ENCODE measurements around the gene LRRC15. TPM values are rescaled to one million over a fixed set of nuclear protein-coding genes. Genes with fewer than 3 reads are reported as not detected.
A peak's percentile ranks its signal among the peaks of the same experiment; 100 is the strongest.

The LRRC15 gene
- total and polyA plus RNA-seq, 5 donors = 0.03 to 0.07 (median 0.06) TPM; not detected in 1

DNA sequence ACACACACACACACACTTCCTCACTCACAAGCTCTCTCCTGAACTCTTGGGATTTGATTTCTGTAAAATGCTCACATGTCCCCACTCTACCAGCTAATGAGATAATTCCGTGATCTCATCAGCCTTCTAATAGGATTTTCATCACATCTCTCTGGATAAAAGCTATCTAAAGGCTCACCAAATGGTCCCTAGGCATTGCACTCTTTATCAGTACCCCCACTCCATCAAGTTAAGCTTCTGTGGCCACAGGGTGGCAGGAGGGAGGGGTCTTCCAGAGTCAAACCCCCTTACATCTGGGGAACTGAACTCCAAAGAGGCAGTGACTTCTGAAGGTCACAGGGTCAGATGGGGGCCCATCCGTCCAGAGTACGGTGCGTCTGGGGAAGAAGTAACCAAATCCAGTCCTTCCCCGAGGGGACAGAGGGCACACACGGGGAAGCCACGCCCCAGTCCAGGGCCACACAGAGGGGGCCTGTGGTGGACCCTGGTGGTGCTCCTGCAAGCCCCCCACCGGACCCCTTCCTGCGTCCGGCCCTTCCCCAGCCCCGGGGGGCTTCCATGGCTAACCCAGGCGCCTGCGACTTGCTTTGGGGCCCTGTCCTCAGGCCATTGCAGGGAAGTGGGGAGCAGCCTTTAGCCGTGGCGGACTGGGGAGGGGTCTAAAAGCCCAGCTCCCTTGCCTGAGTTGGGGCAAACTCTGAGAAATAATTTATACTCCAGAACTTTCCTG, 44.0 kb downstream of the LRRC15 start:
- no peak overlapping the region for H3K4me3 ChIP-seq (ENCODE audit: low read length)
- no peak for DNase-seq
- H3K27ac ChIP-seq (ENCODE audit: low read length) = no peak overlapping the region
- no peaks in the 10 kb centered on the region for H3K9me3 ChIP-seq (ENCODE audit: control insufficient read depth, low read length)
- 72% methylated on average over 15 of the region's 15 CpGs for WGBS
- no peaks in the 10 kb centered on the region for H3K27me3 ChIP-seq (ENCODE audit: control insufficient read depth, insufficient read depth)
- peaks cover 13% of the 10 kb centered on the region for H3K4me1 ChIP-seq (ENCODE audit: control insufficient read depth, insufficient read depth, low read length)
- no peak for ATAC-seq
- intact Hi-C loops (cut with DNase I) = no loop called here

DNA sequence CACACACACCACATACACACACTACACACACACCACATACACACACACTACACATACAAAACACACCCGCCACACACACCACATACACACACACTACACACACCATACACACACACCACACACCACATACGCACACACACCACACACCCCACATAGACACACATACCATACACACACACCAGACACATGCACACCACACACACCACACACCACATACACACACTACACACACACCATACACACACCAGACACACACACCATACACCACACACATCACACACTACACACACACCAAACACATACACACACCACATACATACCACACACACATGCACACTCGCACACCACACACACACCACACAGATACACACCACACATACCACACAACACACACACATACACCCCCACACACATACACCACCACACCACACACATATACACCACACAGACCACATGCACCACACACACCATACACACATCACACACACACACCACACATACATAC, 44.7 kb downstream of the LRRC15 start:
- Histone ChIP-seq H3K27ac (ENCODE audit: low read length) (no peak overlapping the region), H3K4me1 (ENCODE audit: control insufficient read depth, insufficient read depth, low read length) (peaks cover 11% of the 10 kb centered on the region), H3K9me3 (ENCODE audit: control insufficient read depth, low read length) (no peaks in the 10 kb centered on the region), H3K4me3 (ENCODE audit: low read length) (no peak overlapping the region), H3K27me3 (ENCODE audit: control insufficient read depth, insufficient read depth) (no peaks in the 10 kb centered on the region)
- ATAC-seq (peak in 1 of 2 donors; percentile 1), DNase-seq (no peak)
- 96% methylated on average over 3 of the region's 3 CpGs for WGBS
- intact Hi-C loops (cut with DNase I) = no loop called here

DNA sequence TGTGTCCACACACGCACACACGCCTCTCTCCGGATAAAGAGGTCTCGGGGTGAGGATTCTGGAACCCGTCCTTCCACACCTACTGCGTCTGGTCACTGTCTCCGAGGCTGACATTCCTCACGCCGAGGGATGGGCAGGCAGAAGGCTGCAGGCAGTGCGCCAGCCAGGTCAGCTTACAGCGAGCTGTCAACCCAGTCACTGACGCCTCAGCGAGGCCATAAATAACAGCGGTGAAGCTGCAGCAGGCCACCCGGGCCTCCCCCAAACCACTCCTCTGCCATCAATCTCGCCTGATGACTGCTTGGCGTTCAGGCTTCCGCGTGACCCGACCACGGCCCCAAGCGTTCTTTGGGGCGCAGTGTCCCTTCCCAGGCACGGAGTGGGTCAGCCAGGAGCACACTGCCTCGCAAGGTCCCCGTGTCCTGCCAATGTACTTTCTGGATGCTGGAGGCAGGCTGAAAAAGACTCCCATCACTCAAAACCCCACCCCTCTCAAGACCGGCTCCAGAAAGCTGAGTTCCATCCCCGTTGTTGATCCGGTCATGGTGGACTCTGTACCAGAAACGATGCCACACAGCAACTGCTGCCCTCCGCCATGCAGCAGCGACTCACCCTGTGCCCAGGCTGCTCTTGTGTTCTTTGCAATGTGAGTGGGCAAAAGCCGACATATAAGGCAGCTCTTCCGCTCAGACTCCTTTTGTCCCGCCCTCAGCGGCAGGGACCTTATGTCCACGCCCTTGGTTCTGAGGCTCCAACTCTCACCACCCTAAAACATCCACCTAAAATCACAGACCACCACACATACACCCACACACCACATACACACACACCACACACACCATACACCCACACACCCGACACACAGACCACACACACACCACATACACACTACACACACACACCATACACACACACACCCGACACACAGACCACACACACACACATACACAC, 45.5 kb downstream of the LRRC15 start:
- intact Hi-C loops (cut with DNase I) = no loop called here
- Histone ChIP-seq H3K4me1 (ENCODE audit: control insufficient read depth, insufficient read depth, low read length) (peaks cover 11% of the 10 kb centered on the region), H3K27me3 (ENCODE audit: control insufficient read depth, insufficient read depth) (no peaks in the 10 kb centered on the region), H3K9me3 (ENCODE audit: control insufficient read depth, low read length) (no peaks in the 10 kb centered on the region), H3K27ac (ENCODE audit: low read length) (peak overlapping the region; percentile 88), H3K4me3 (ENCODE audit: low read length) (no peak overlapping the region)
- peak; percentile 85 to 95 (median 93) for DNase-seq
- 17% methylated on average over 39 of the region's 39 CpGs for WGBS
- peak; percentile 75 to 87 for ATAC-seq

DNA sequence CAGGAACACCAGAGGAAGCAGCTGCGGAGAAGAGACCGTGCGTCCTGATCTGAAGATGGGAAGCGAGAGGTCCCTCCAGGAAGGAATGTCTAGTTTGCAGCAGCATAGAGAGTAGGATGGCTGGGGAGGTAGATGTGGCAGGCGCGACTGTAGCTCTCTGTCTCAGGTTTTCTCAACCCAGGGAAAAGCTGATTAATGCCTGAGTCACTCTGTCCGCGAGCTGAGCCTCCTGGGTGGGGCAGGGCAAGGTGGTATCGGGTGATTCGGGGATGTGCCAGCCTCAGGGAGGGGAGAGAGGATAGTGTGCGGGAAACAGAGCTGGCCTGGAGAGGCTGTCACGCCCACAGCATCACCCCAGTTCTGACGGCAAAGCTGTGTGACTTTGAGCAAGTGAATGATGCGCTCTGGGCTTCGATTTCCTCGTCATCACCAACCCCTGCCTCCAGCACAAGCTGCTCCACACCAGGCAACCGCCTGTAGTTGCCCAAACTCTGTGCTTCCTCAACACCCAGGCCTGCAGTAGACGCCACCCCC, 46.8 kb downstream of the LRRC15 start:
- intact Hi-C loops (cut with DNase I) = no loop called here
- H3K27ac ChIP-seq (ENCODE audit: low read length) = no peak overlapping the region
- ATAC-seq = peak in 1 of 2 donors; percentile 11

DNA sequence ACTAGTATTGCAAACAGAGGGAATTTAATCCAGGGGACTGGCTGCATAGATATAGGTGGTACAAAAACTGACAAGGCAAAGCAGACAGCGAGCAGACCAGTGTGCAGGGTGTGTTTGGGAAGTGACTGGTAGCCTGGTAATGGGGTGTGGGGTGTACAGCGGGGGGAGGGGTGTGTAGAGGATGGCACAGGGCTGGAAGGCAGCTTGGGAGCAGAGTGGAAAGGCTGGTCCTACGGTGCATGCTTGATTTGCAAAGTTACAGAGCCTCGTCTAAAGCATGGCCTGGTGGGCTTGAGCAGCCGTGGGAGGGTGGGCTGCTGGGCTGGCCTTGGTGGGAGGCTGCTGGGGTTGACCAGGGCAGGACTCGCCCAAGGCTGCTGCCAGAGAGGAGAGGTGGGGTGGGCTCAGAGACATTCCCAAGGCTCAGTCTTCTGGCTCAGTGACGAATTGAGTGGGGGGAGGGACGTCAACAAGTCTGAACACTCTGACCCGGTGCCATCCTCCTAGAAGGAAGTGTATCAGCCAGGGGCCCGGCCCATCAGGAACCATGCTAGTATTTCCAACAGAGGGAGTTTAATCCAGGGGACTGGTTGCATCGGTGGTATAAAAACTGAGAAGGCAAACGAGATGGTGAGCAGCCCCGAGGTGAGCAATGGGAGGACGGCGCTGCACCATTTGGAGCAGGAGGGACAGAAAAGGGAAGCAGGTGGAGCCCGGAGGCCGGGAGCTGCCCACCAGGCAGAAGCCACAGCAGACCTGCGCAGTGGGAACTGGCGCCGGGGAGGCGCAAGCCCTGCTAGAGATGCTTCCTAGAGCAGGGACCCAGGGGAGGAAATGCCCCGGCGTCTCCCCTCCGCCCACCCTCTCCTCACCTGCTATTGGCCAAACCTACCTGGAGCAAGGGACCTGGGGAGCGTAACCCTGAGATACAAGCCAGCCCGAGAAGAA, 47.6 kb downstream of the LRRC15 start:
- Histone ChIP-seq H3K27me3 (ENCODE audit: control insufficient read depth, insufficient read depth) (no peaks in the 10 kb centered on the region), H3K27ac (ENCODE audit: low read length) (no peak overlapping the region), H3K4me1 (ENCODE audit: control insufficient read depth, insufficient read depth, low read length) (peaks cover 3% of the 10 kb centered on the region), H3K9me3 (ENCODE audit: control insufficient read depth, low read length) (no peaks in the 10 kb centered on the region), H3K4me3 (ENCODE audit: low read length) (no peak overlapping the region)
- WGBS = 74% methylated on average over 26 of the region's 26 CpGs
- DNase-seq (peak in 1 of 3 donors; percentile 62), ATAC-seq (no peak)
- intact Hi-C loops (cut with DNase I) = no loop called here

More for the DNA sequence above, 46.8 kb downstream of the LRRC15 start:
- Histone ChIP-seq H3K4me1 (ENCODE audit: control insufficient read depth, insufficient read depth, low read length) (peaks cover 10% of the 10 kb centered on the region), H3K27me3 (ENCODE audit: control insufficient read depth, insufficient read depth) (no peaks in the 10 kb centered on the region), H3K9me3 (ENCODE audit: control insufficient read depth, low read length) (no peaks in the 10 kb centered on the region), H3K4me3 (ENCODE audit: low read length) (no peak overlapping the region)
- WGBS = 69% methylated on average over 18 of the region's 18 CpGs
- no peak for DNase-seq

DNA sequence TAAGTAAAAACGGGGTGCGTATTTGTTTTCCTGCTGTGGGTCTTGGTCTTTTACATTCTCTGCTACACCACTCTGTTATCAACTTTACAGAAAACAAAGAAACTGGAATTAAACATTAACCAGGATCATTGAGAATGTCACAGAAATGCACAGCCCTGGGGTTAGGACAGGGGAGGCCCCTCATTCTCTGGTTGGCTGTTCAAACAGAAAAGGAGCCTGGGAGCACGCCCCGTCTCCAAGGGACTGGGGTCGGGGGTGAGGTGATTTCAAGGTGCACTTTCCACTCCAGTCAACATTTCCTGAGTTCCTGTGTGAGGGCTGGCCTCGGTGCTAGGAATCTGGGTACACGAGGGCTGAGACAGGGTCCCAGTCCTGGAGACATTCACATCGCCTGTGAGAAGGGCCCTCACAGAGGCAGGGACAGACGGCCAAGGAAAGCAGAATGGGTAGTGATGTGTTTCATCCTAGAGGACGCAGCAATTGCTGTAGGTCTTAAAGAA, 48.7 kb downstream of the LRRC15 start:
- Histone ChIP-seq H3K4me1 (ENCODE audit: control insufficient read depth, insufficient read depth, low read length) (peaks cover 3% of the 10 kb centered on the region), H3K27ac (ENCODE audit: low read length) (no peak overlapping the region), H3K27me3 (ENCODE audit: control insufficient read depth, insufficient read depth) (no peaks in the 10 kb centered on the region), H3K9me3 (ENCODE audit: control insufficient read depth, low read length) (no peaks in the 10 kb centered on the region), H3K4me3 (ENCODE audit: low read length) (no peak overlapping the region)
- ATAC-seq (no peak), DNase-seq (no peak)
- 84% methylated on average over 10 of the region's 10 CpGs for WGBS
- intact Hi-C loops (cut with DNase I) = no loop called here

DNA sequence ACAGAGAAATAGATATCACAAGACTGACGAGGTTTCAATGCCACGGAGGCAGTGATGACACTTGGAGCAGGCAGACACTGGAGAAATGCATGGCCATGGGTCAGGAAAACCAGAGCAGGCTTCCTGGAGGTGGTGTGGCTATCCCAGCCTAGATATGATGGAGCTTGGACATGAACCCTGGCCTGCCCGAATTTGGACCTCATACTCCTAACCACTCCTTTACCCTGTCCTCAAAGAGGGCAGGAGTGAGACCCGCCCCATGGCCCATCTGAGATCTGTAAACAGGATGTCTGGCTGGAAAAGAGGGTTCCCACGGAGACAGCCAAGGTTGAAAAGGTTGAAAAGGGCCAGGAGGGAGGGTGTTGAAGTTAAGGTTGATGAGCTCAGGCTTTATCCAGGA, 49.4 kb downstream of the LRRC15 start:
- H3K27me3 ChIP-seq (ENCODE audit: control insufficient read depth, insufficient read depth) = no peaks in the 10 kb centered on the region
- H3K4me1 ChIP-seq (ENCODE audit: control insufficient read depth, insufficient read depth, low read length) = peaks cover 3% of the 10 kb centered on the region
- H3K9me3 ChIP-seq (ENCODE audit: control insufficient read depth, low read length) = no peaks in the 10 kb centered on the region
- intact Hi-C loops (cut with DNase I) = no loop called here
- 73% methylated on average over 5 of the region's 5 CpGs for WGBS
- H3K4me3 ChIP-seq (ENCODE audit: low read length) = no peak overlapping the region
- DNase-seq (no peak), ATAC-seq (no peak)
- H3K27ac ChIP-seq (ENCODE audit: low read length) = no peak overlapping the region

DNA sequence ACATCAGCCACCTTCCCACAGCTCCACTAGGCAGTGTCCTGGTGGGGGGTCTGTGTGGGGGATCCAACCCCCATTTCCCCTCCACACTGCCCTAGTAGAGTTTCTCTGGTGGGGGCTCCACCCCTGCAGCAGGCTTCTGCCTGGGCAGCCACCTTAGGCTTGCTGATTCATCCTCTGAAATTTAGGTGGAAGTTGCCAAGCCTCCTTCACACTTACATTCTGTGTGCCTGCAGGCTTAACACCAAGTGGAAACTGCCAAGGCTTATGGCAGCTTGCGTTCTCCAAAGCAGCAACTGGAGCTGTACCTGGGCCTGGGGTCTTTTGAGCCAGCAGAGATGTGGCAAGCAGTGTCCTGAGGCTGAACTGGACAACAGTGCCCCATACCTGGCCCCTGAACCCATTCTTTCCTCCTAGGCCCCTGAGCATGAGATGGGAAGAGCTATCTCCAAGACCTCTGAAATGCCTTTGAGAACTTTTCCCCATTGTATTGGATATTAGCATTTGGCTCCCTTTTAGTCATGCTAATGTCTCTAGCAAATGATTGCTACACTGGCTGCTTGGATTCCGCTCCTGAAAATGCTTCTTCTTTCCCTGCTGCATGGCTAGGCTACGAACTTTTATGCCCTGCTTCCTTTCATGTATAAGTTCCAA, 50.9 kb downstream of the LRRC15 start:
- H3K9me3 ChIP-seq (ENCODE audit: control insufficient read depth, low read length) = no peaks in the 10 kb centered on the region
- no peaks in the 10 kb centered on the region for H3K27me3 ChIP-seq (ENCODE audit: control insufficient read depth, insufficient read depth)
- DNase-seq = peak in 1 of 3 donors; percentile 4
- WGBS = over 99% methylated on average over 3 of the region's 3 CpGs
- peaks cover 2% of the 10 kb centered on the region for H3K4me1 ChIP-seq (ENCODE audit: control insufficient read depth, insufficient read depth, low read length)
- intact Hi-C loops (cut with DNase I) = loop anchor here in 3 of 4 donors (5.0 to 10.0 kb wide), 6 partner anchors 176 to 536 kb away; partner anchors contain the start of gene HES1 (in 2 of the 3)
- H3K4me3 ChIP-seq (ENCODE audit: low read length) = no peak overlapping the region
- no peak for ATAC-seq
- no peak overlapping the region for H3K27ac ChIP-seq (ENCODE audit: low read length)

DNA sequence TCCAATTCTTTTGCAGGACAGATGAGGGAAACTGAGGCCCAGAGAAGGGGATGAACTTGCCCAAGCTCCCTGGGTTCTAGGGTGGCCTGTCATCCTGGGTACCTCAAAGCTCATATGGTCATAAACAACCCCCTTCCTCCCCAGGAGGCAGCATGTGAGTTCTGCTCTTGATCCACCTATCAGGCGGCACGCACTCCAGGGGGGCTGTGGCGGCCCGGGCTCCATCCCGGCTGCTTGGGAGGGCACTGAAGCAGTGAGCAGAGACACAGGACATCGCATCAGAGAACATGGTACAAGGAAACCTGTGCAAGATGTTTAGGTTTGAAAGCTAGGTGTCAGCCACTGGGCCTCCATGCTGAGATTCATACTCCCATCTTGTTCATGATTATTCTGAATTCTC, 52.6 kb downstream of the LRRC15 start:
- intact Hi-C loops (cut with DNase I) = loop anchor here in 3 of 4 donors (5.0 to 10.0 kb wide), 6 partner anchors 175 to 535 kb away; partner anchors contain the start of gene HES1 (in 2 of the 3)
- DNase-seq (peak in 1 of 3 donors; percentile 43), ATAC-seq (no peak)
- Histone ChIP-seq H3K4me3 (ENCODE audit: low read length) (no peak overlapping the region), H3K4me1 (ENCODE audit: control insufficient read depth, insufficient read depth, low read length) (peaks cover 2% of the 10 kb centered on the region), H3K27ac (ENCODE audit: low read length) (no peak overlapping the region), H3K9me3 (ENCODE audit: control insufficient read depth, low read length) (no peaks in the 10 kb centered on the region), H3K27me3 (ENCODE audit: control insufficient read depth, insufficient read depth) (no peaks in the 10 kb centered on the region)
- 91% methylated on average over 6 of the region's 6 CpGs for WGBS

Measured in right cardiac atrium (tissue), 5 donors.